GM12878 (cell line): ENCODE data around the gene AIFM1. TPM values are rescaled to one million over a fixed set of nuclear protein-coding genes. Genes with fewer than 3 reads are reported as not detected.

ENCODE experiments used
- CEBPZ ChIP-seq: fragments of 150-350 bp; IDR thresholded peaks from 2 replicates; pipeline ENCODE4 v1.6.1; 2016; ENCODE audit warnings: low read depth, low read length
- CHD2 ChIP-seq: IDR thresholded peaks from 2 replicates; pipeline ENCODE4 v1.6.1; 2011; ENCODE audit warnings: low read depth, low read length, improper control_type of control experiment, borderline replicate concordance
- EGR1 ChIP-seq, 2 experiments: IDR thresholded peaks; 1 replicate in 1 of 2; 2 replicates in 1 of 2; pipeline ENCODE4 v1.6.1; 2011 to 2012; ENCODE audit warnings: low read depth in 2 of 2, low read length in 2 of 2, borderline replicate concordance in 1 of 2, mild to moderate bottlenecking in 1 of 2, moderate library complexity in 1 of 2
- HDAC2 ChIP-seq: fragments of 200-600 bp; sonication (generic); IDR thresholded peaks from 2 replicates; pipeline ENCODE4 v1.6.1; 2017
- IRF4 ChIP-seq: IDR thresholded peaks from 2 replicates; pipeline ENCODE4 v1.6.1; 2011; ENCODE audit warnings: low read depth, low read length
- PAX5 ChIP-seq: IDR thresholded peaks from 2 replicates; pipeline ENCODE4 v1.6.1; 2011; ENCODE audit warnings: low read depth, low read length, borderline replicate concordance
- PML ChIP-seq: IDR thresholded peaks from 2 replicates; pipeline ENCODE4 v1.6.1; 2012; ENCODE audit warnings: low read length, inconsistent platforms
- POLR2AphosphoS2 ChIP-seq: IDR thresholded peaks from 2 replicates; pipeline ENCODE4 v1.6.1; 2011; ENCODE audit warnings: low read depth, mild to moderate bottlenecking, low read length, improper control_type of control experiment, moderate library complexity
- POU2F2 ChIP-seq: IDR thresholded peaks from 3 replicates; pipeline ENCODE4 v1.6.1; 2011; ENCODE audit warnings: low read depth, mild to moderate bottlenecking, low read length, borderline replicate concordance
- SIN3A ChIP-seq: IDR thresholded peaks from 2 replicates; pipeline ENCODE4 v1.6.1; 2012; ENCODE audit warnings: low read depth, low read length, improper control_type of control experiment
- SPI1 ChIP-seq: IDR thresholded peaks from 2 replicates; pipeline ENCODE4 v1.6.1; 2011; ENCODE audit warnings: low read depth, mild to moderate bottlenecking, low read length, moderate library complexity, borderline replicate concordance; ENCODE audit not compliant: insufficient read depth
- ZBED1 ChIP-seq: IDR thresholded peaks from 2 replicates; pipeline ENCODE4 v1.6.1; 2016; ENCODE audit warnings: borderline replicate concordance
- ZNF384 ChIP-seq: IDR thresholded peaks from 2 replicates; pipeline ENCODE4 v1.6.1; 2012; ENCODE audit warnings: low read depth, mild to moderate bottlenecking, low read length, improper control_type of control experiment, borderline replicate concordance
- ZNF687 ChIP-seq: fragments of 450-650 bp; IDR thresholded peaks from 2 replicates; pipeline ENCODE4 v1.6.1; 2017; ENCODE audit warnings: mild to moderate bottlenecking, moderate library complexity
- polyA plus RNA-seq, 11 experiments: library from polyadenylated mRNA; depleted of rRNA in 4 of 11; unstranded in 6 of 11; stranded (reverse) in 5 of 11; fragments of >200 nt; fragmentation: Nextera tagmentation in 4 of 11; fragmentation: Illumina TruSeq in 1 of 11; extraction: Ambion mirVana in 4 of 11; extraction: Trizol in 1 of 11; gene quantifications; 1 replicate in 1 of 11; 2 replicates in 10 of 11; pipeline versions ENCODE4 v1.2.1 to v1.2.3, GENCODE V29; 2011 to 2016; ENCODE audit warnings: inconsistent platforms in 2 of 11, missing spikeins in 2 of 11, low read depth in 1 of 11
- total RNA-seq, 4 experiments: library from RNA; depleted of rRNA in 3 of 4; stranded (reverse); fragments of >200 nt in 3 of 4; fragmentation: Illumina TruSeq in 1 of 4; extraction: Trizol in 1 of 4; gene quantifications; 2 replicates each; pipeline versions ENCODE4 v1.2.1 to v1.2.3, GENCODE V29; 2013 to 2021

Gene AIFM1
- total and polyA plus RNA-seq, 10 of the 15 experiments (the other 5 are each of a cell fraction or from before 2014, with no cell fraction given): 44.2 to 121 (median 80.0) TPM

GRCh38 chrX:130086447-130087206, 79.0 kb downstream of the AIFM1 start (continued):
- TF ChIP-seq IRF4: no peak
- TF ChIP-seq ZNF384: no peak
- TF ChIP-seq SIN3A: no peak
- no peak for TF ChIP-seq ZNF687
- TF ChIP-seq PML: no peak
- 0 out of 3 replicates have a peak, but pooled peaks of 1 of the 2 experiments have one; percentile 32 for TF ChIP-seq EGR1 (IDR thresholded peaks at IDR 0.05; ENCODE audit: borderline replicate concordance in 1 of 2, low read depth in 2 of 2, low read length in 2 of 2)
- TF ChIP-seq CHD2: no peak
- no peak for TF ChIP-seq POLR2AphosphoS2
- no peak for TF ChIP-seq CEBPZ
- TF ChIP-seq POU2F2: 0 out of 3 replicates have a peak, but pooled peaks have one; percentile 15
- no peak for TF ChIP-seq HDAC2
- TF ChIP-seq PAX5: no peak
- no peak for TF ChIP-seq ZBED1
- TF ChIP-seq SPI1: 0 out of 2 replicates have a peak, but pooled peaks have one; percentile 9
- TF ChIP-seq, all 136 proteins: peak for 20
